Nephron (organoid): ENCODE data around the gene PRRC2B.

Experiments used
- H3K27ac Mint-ChIP-seq, 3 experiments: 2 replicates each; pipeline ENCODE4 v1.8.0; 2020; ENCODE audit warnings: mixed read lengths in 3 of 3, mild to moderate bottlenecking in 2 of 3, moderate library complexity in 1 of 3
- H3K27me3 Mint-ChIP-seq: 2 replicates; pipeline ENCODE4 v1.8.0; 2021; ENCODE audit warnings: low read depth, mild to moderate bottlenecking, moderate library complexity, mixed read lengths
- H3K36me3 Mint-ChIP-seq: 2 replicates; pipeline ENCODE4 v1.8.0; 2020; ENCODE audit warnings: low read depth, mixed read lengths
- H3K4me1 Mint-ChIP-seq: 2 replicates; pipeline ENCODE4 v1.8.0; 2020; ENCODE audit warnings: mixed read lengths
- H3K4me3 Mint-ChIP-seq, 3 experiments: 2 replicates each; pipeline ENCODE4 v1.8.0; 2020; ENCODE audit warnings: mild to moderate bottlenecking in 3 of 3, mixed read lengths in 3 of 3, moderate library complexity in 2 of 3
- H3K9me3 Mint-ChIP-seq: 2 replicates; pipeline ENCODE4 v1.8.0; 2020; ENCODE audit warnings: mixed read lengths
- CTCF ChIP-seq, 3 experiments: fragments of 200-600 bp; sonication (generic); IDR thresholded peaks; one replicate each; pipeline ENCODE4 v1.5.0; 2021; ENCODE audit warnings: antibody characterized with exemption in 3 of 3; ENCODE audit not compliant: unreplicated experiment in 3 of 3

PRRC2B gene

GRCh38 chr9:131474711-131475110 is 80.8 kb downstream of the PRRC2B start:
- no peak overlapping the region for H3K27ac Mint-ChIP-seq
- TF ChIP-seq CTCF (IDR thresholded peaks at IDR 0.05; ENCODE audit: unreplicated experiment in 3 of 3), result no peak
- H3K4me3 Mint-ChIP-seq, result no peak overlapping the region
- peaks cover 3% of the 10 kb centered on the region for H3K9me3 Mint-ChIP-seq
- peaks cover 80% of the 10 kb centered on the region for H3K36me3 Mint-ChIP-seq
- no peaks in the 10 kb centered on the region for H3K27me3 Mint-ChIP-seq
- H3K4me1 Mint-ChIP-seq, result no peaks in the 10 kb centered on the region

- Mint-ChIP-seq H3K4me3 (no peak overlapping the region), H3K27ac (no peak overlapping the region), H3K36me3 (peaks cover 80% of the 10 kb centered on the region), H3K9me3 (peaks cover 3% of the 10 kb centered on the region), H3K27me3 (no peaks in the 10 kb centered on the region), H3K4me1 (no peaks in the 10 kb centered on the region)
- TF ChIP-seq CTCF (IDR thresholded peaks at IDR 0.05; ENCODE audit: unreplicated experiment in 3 of 3), result no peak
Measured at GRCh38 chr9:131475111-131475955, 81.4 kb downstream of the PRRC2B start.

- no peaks in the 10 kb centered on the region for H3K27me3 Mint-ChIP-seq
- H3K9me3 Mint-ChIP-seq, result peaks cover 3% of the 10 kb centered on the region
- no peak overlapping the region for H3K4me3 Mint-ChIP-seq
- no peak overlapping the region for H3K27ac Mint-ChIP-seq
- TF ChIP-seq CTCF (IDR thresholded peaks at IDR 0.05; ENCODE audit: unreplicated experiment in 3 of 3), result peak; percentile 18 to 32 (median 27)
- H3K4me1 Mint-ChIP-seq, result no peaks in the 10 kb centered on the region
- H3K36me3 Mint-ChIP-seq, result peaks cover 72% of the 10 kb centered on the region
Measured at GRCh38 chr9:131475956-131476776, 82.3 kb downstream of the PRRC2B start.

GRCh38 chr9:131476777-131477345 is 83.0 kb downstream of the PRRC2B start:
- no peaks in the 10 kb centered on the region for H3K27me3 Mint-ChIP-seq
- no peak for TF ChIP-seq CTCF (IDR thresholded peaks at IDR 0.05; ENCODE audit: unreplicated experiment in 3 of 3)
- H3K4me3 Mint-ChIP-seq, result no peak overlapping the region
- no peak overlapping the region for H3K27ac Mint-ChIP-seq
- peaks cover 72% of the 10 kb centered on the region for H3K36me3 Mint-ChIP-seq
- peaks cover 3% of the 10 kb centered on the region for H3K9me3 Mint-ChIP-seq
- H3K4me1 Mint-ChIP-seq, result no peaks in the 10 kb centered on the region

GRCh38 chr9:131477367-131477766 is 83.5 kb downstream of the PRRC2B start:
- Mint-ChIP-seq H3K27me3 (no peaks in the 10 kb centered on the region), H3K4me1 (no peaks in the 10 kb centered on the region), H3K36me3 (peaks cover 74% of the 10 kb centered on the region), H3K27ac (no peak overlapping the region), H3K9me3 (peaks cover 3% of the 10 kb centered on the region), H3K4me3 (no peak overlapping the region)
- TF ChIP-seq CTCF (IDR thresholded peaks at IDR 0.05; ENCODE audit: unreplicated experiment in 3 of 3), result no peak
